Neural cell (in vitro differentiated cells): ENCODE data around the gene HEATR3.

ENCODE experiments used
- CTCF ChIP-seq: fragments of 450-650 bp; IDR thresholded peaks from 2 replicates; pipeline ENCODE4 v1.5.1; 2014; ENCODE audit warnings: antibody characterized with exemption, mild to moderate bottlenecking, moderate library complexity; ENCODE audit not compliant: poor library complexity, severe bottlenecking
- POLR2AphosphoS5 ChIP-seq: IDR thresholded peaks from 2 replicates; pipeline ENCODE4 v1.6.1; 2012

- no peak for TF ChIP-seq CTCF
- no peak for TF ChIP-seq POLR2AphosphoS5
These were observed 29.3 kb upstream of the HEATR3 start for GRCh38 chr16:50036426-50036825.
